Skeletal muscle satellite cell (primary cell): ENCODE data around the gene TNNI3K.

Experiments
- H3K27me3 ChIP-seq: 2 replicates; pipeline ENCODE4 v1.7.0; 2013; ENCODE audit warnings: low read length; ENCODE audit not compliant: control insufficient read depth, insufficient read depth
- H3K36me3 ChIP-seq: 2 replicates; pipeline ENCODE4 v1.7.0; 2013; ENCODE audit warnings: mild to moderate bottlenecking, control low read depth, low read length; ENCODE audit not compliant: insufficient read depth
- H3K4me1 ChIP-seq: 2 replicates; pipeline ENCODE4 v1.7.0; 2013; ENCODE audit warnings: low read length; ENCODE audit not compliant: control insufficient read depth, insufficient read depth
- H3K4me2 ChIP-seq: 2 replicates; pipeline ENCODE4 v1.7.0; 2013; ENCODE audit warnings: mild to moderate bottlenecking, low read length
- H3K4me3 ChIP-seq: 2 replicates; pipeline ENCODE4 v1.7.0; 2013; ENCODE audit warnings: low read length
- H3K9ac ChIP-seq: 2 replicates; pipeline ENCODE4 v1.7.0; 2013; ENCODE audit warnings: mild to moderate bottlenecking, low read depth, low read length, moderate library complexity
- H3K9me3 ChIP-seq: replicated peaks from 2 replicates; pipeline ENCODE4 v1.7.0; 2013; ENCODE audit warnings: mild to moderate bottlenecking, control low read depth, low read length

The TNNI3K gene

DNA sequence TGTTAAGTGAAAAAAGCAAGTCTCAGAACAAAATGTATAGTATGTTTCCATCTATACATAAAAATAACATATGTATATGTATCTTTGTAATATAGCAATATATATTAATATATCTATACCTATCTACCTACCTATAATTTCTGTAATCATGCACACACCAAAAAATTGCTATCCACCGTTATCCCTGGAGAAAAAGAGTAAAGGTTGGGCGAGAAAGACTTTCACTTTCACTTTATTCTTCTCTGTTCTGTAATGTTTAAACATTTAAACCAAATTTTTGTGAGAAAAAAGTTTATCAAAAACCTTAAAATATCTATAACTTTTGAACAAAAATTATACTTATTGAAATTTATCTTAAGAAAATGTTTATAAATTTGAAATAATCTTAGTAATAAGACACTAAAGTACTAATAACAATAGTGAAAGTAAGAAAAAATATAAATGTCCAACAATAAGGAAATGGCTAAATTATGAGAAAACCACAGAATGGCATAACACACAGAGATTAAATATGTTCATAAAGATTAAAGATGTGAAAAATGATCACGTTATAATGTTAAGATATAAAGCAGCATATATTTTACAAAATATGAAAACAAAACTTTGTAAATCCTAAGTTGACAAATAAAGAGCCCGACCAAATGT lies 351.2 kb downstream of the TNNI3K start:
- Histone ChIP-seq H3K36me3 (no peaks in the 10 kb centered on the region), H3K9ac (no peak overlapping the region), H3K9me3 (no peaks in the 10 kb centered on the region), H3K27me3 (no peaks in the 10 kb centered on the region), H3K4me2 (peak overlapping the region; percentile 33), H3K4me3 (peak overlapping the region; percentile 24), H3K4me1 (no peaks in the 10 kb centered on the region)

DNA sequence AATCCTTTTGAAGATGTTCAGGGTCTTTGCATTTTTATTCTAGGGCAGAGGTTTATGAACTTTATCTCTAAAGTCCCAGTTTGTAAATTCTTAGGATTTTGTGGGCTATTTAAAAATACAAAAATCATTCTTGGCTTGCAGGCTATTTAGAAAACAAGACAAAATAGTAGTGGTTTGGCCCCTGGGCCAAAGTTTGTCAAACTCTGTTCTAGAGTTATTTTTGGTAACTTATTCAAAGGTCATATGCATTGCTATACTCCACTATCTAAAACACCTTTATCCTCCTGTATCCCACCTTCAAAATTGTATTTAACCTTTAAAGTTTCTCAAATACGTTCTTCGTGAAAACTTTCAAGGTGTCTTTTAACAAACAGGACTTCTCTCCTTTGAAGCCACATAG lies 352.7 kb downstream of the TNNI3K start:
- H3K36me3 ChIP-seq: no peaks in the 10 kb centered on the region
- no peaks in the 10 kb centered on the region for H3K9me3 ChIP-seq
- H3K9ac ChIP-seq: no peak overlapping the region
- H3K4me3 ChIP-seq: no peak overlapping the region
- no peaks in the 10 kb centered on the region for H3K4me1 ChIP-seq
- H3K27me3 ChIP-seq: no peaks in the 10 kb centered on the region
- no peak overlapping the region for H3K4me2 ChIP-seq

DNA sequence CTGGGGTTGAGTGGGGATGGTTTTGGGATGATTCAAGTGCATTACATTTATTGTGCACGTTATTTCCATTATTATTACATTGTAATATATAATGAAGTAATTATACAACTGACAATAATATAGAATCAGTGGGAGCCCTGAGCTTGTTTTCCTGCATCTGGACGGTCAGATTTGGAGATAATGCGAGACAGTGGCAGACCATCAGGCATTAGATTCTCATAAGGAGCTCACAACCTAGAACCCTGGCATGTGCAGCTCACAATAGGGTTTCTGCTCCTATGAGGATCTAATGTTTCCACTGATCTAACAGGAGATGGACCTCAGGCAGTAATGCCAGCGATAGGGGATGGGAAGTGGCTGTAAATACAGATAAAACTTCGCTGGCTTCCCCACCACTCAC lies 355.1 kb downstream of the TNNI3K start:
- no peak overlapping the region for H3K4me2 ChIP-seq

DNA sequence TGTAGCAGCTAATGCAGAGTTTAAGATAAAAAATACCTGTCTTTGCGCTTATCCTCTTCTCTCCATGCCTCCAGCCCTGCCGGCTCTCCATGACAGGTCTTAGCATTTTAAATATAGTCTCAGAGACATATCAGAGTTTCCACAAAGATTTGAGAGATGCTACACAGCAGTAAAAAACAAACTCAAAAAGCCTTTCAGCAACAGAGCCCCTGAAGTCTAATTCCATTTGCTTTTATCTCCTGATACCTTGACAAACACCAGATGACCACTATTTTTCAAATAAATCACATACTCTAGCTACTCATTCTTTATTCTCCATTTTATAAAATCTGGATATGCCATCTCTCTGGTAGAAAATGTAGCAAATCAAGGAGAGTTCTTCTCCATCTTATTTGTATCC lies 356.8 kb downstream of the TNNI3K start:
- no peaks in the 10 kb centered on the region for H3K9me3 ChIP-seq
- no peaks in the 10 kb centered on the region for H3K27me3 ChIP-seq
- H3K4me1 ChIP-seq: no peaks in the 10 kb centered on the region
- H3K4me2 ChIP-seq: no peak overlapping the region
- no peak overlapping the region for H3K9ac ChIP-seq
- no peaks in the 10 kb centered on the region for H3K36me3 ChIP-seq
- no peak overlapping the region for H3K4me3 ChIP-seq

More for the DNA sequence above, 355.1 kb downstream of the TNNI3K start:
- Histone ChIP-seq H3K4me3 (no peak overlapping the region), H3K9ac (no peak overlapping the region), H3K4me1 (no peaks in the 10 kb centered on the region), H3K36me3 (no peaks in the 10 kb centered on the region), H3K27me3 (no peaks in the 10 kb centered on the region), H3K9me3 (no peaks in the 10 kb centered on the region)

DNA sequence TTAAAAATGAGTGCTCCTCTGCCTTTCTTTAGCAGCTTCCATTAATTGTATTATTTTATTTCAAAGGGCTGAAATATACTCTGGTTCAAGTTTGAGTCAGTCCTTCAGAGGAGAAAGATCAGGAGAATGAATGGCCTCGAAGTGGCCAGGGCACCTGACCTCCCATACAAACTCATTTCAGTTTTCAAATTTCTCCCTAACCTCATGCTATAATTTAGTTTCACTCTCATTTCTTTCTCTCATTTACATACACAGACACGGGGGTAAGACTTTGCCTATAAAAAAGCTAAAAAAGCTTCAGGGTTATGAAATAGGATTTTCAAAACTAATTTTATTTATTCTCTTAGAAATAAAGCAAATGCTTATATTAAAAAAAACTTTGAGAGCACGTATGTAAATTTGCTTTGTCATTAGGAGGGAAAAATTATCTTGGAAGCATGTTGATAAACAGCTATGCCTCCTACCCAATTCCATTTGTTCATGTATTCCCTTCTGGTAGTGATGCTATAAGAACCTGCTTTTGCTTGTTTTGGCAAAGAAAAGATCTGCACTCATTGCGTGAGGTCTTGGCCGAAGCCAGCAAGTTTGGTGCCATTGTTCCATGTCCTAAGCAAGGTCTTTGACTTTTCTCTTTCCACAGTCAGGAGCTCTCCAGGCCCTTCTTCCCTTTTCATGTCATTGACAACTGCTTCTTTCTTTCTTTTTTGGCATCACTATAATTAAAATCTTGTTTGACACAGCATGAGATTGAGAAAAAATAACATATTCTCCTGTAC lies 357.6 kb downstream of the TNNI3K start:
- Histone ChIP-seq H3K36me3 (no peaks in the 10 kb centered on the region), H3K9ac (no peak overlapping the region), H3K9me3 (no peaks in the 10 kb centered on the region), H3K4me3 (no peak overlapping the region), H3K27me3 (no peaks in the 10 kb centered on the region), H3K4me1 (no peaks in the 10 kb centered on the region), H3K4me2 (no peak overlapping the region)
